Activated CD8-positive, alpha-beta memory T cell treated with anti-CD3 and anti-CD28 coated beads, Interleukin-2, amount 50 U/mL, for 1 hour (primary cell): ENCODE measurements around the gene CADPS.

Experiments used
- DNase-seq: peaks from one replicate; pipeline ENCODE4 v3.0.0-alpha.2; 2020; ENCODE audit errors: extremely low read depth

CADPS gene

DNA sequence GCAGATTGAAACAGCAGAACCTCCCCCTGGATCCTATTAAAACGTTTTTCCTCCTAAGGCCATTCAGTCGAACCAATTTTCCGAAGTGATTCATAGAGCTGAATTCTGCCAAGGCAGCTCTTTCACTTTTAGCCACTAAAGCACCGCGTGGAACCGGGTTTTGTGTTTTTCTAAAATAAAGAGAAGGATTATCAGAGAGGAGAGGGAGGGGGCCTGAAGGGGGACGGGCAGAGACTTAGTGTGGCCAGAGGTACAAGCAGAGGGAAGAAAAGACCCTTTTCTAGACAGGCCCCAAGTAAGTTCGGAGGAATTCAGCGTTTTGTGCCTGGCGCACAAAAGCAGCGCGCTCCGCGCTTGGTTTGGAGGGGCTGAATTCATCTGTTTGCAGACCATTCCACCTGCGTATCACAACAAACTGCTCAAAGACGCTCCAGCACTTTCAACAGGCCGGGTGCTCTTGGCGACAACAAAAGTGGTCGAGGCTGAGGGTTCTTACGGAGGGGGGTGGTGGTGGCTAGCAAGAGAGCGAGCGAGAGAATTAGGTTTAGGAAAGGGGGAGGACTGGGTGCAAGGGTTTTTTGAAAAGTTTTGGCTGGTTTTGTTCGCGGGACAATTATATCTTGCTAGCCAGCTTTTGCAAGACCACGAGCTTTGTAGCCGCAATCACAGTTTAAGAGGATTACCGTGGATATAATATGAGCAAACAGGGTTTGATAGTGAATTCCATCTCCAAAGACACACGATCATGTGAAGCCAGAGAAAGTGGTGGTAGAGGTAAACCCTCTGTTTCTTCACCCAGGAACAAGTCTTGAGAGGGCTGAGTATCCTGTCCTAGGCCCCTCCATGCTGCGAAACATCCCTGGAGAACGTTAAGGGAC, 500.6 kb downstream of the CADPS start:
- DNase-seq: no peak

DNA sequence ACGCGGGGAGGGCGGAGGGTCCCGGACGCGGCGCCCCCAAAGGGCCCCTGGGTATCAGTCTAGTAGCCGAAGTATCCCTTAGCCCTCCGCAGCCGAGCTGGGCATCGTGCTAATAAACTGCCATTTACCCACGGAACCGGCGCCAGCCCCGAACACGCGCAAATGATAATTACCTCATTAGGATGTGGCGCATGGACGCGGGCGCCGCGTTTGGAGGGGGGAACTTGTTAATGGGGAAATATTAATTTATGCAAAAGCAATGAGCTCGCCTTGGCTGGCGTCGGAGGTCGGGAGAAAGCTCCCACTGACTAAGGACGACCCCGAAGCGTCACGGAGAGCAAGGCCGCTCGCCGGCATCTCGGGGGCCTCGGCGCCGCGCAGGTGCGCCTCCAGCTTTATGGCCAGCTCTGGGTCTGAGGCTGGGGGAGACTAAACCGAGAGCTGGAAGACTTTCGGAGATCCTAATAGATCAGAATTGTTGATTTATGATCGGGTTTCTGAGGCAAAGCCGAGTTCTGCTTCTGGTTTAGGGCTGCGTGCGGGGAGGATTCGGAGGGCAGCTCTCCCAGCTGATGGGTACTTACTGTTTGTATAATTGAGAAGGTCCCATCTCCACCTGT, 501.4 kb downstream of the CADPS start:
- DNase-seq: no peak

DNA sequence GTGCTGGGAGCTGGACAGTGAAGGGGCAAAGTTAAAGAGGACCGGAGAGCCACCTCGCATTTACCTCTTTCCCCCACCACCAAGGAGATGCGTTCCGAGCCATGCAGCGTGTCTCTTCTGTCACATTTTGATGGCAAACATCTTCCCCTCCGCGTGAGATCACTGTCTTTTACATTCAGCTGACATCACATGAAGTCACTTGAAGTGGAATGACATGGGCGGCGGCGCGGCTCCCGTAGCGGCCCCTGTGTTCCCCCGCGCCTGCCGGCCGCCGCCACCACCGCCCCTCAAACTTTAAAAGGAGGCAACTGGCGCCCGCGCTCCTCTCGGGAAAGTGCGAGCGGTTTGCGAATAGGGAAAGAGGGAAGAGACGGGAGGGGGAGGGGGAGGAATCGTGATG, 502.0 kb downstream of the CADPS start, which contains the start of gene FEZF2:
TSS of gene FEZF2 (minus strand) at position 336 of the 400 bp plus-strand sequence. CDS start 682 bp downstream, outside the sequence.
- DNase-seq: no peak

DNA sequence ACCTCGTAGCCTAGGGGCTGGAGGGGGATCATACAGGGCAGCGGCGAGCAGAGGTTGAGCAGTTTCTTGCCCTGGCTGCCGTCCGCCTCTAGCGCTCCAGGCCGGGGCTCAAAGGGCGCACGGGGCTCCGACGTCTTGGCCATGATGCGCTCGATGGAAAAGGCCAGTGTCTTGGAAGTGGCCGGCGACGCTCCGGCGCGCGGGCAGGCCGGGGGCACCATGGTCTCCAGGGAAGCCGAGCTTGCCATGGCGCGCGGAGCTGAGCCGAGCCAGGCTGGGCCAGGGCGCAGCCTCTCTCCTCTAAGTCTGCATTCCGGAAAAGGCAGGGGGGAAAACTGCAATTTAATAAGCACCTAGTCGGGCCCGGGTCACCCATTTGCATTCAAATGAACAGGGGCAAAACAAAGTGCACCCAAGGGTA, 502.6 kb downstream of the CADPS start:
- DNase-seq: no peak

DNA sequence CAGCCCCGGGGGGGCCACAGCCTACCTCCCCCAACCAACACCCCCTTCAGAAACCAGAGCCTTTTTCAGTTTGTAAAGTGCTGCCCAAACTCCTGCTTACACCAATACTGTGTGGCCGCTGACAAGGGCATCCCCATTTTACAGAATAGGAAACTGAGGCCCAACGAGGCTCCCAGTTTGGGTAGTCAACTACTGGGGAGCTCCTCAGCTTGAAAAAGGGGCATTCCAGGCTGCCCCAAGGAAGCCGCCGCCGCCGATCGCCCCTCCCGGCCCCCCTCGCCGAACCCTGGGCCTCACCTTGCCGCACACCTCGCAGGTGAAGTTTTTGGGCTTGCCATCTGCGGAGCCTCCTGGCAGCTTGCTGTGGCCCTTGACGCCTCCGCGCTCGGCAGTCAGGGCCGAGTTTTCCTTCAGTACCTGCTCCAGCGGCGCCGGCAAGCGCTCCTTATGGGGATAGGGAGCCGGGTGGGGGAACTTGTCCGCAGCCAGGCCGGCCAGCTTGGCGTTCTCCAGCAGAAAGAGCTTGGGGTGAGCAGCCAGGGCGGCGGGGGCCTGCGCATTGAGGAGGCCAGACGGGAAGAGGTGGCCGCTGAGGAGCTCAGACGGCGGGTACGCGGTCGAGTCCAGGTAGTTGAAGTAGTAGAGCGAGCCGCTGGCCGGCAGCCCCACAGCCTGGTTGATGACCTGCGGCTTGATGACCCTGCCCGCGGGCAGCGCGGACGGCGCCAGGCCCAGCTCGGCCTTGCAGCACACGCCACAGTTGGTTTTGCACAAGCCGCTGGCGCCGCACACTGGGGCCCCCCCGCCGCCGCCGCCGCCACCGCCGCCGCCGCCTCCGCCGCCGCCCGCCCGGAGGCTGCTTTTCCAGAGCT, 503.3 kb downstream of the CADPS start:
- DNase-seq: no peak

DNA sequence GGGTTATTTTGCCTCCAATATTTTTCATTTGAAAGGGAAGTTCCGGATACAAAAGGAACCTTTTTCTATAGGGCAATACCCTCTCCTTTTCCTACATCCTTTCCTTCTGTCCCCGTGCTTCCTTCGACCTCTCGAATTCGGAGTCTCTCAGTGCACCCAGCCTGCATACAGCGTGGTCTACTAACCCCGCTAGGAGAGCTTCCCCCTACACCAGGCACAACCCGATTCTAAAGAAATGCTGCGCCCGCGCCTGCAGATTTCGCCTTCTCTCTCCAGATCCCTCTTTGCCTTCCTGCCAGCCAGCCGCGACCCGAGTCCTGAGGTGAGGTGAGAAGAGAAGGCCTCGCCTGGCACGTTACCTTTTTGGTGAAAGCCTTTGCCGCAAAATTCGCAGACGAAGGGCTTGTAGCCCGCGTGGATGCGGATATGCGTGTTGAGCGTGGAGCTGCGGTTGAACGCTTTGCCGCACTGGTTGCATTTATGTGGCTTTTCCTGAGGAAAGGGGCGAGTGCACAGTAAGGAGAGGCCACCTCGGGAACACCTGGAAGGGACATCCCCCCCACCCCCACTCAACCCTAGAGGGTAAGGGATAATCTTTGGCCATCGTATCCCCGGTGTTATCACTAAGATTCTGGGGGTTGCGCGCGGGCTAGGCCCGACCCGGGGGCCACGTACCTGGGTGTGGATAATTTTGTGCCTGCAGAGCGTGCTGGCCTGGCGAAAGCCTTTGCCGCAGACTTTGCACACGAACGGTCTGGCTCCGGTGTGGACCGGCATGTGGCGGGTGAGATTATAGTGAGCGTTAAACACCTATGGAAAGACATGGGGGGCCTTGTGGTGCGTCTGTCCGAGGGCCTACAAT, 504.1 kb downstream of the CADPS start:
- DNase-seq: no peak

DNA sequence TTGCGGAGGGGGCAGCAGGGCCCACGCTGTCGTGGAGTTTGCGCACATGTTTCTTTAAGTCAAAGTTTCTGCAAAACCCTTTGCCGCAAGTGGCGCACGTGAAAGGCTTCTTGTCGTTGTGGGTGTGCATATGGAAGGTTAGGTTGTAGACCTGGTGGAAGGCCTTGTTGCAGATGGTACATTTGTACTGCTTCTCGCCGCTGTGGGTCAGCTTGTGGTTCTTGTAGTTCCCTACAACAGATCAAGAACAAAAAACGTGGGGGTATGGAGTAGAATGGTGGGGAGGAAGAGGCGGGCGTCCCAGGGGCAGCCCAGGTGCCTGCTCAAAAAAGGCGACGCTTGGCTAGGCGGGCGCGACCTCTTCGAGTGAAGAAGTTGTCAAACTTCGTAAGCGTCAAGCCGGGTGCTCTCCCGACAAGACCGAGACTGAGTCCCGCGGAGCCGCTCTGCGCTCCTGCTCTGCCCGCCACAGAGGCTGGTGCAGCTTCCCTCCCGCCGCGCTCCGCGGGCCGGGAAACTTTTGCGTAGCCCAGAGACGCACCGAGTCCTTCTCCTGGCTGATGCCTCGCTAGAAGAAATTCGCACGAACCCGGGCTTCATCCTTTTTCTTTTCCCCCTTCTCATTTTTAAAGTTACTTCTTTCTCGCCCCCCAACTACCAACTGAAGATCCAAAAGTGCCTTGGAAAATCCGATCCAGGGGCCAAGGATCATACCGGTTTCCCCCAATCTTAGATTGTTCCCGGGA, 504.9 kb downstream of the CADPS start:
- DNase-seq: no peak

DNA sequence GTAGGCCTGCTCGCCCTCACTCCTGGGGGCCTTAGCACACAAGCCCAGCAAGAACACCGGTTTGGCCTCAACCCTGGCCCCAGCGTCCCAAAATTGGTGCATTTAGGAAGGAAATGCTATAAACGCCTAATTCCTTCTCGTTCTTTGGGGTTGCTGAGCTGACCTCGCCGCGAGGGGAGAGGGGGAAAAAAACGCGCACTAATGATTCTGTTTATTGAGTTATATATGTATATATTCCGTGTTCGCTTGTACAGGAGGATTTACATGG, 505.8 kb downstream of the CADPS start:
- DNase-seq: no peak

DNA sequence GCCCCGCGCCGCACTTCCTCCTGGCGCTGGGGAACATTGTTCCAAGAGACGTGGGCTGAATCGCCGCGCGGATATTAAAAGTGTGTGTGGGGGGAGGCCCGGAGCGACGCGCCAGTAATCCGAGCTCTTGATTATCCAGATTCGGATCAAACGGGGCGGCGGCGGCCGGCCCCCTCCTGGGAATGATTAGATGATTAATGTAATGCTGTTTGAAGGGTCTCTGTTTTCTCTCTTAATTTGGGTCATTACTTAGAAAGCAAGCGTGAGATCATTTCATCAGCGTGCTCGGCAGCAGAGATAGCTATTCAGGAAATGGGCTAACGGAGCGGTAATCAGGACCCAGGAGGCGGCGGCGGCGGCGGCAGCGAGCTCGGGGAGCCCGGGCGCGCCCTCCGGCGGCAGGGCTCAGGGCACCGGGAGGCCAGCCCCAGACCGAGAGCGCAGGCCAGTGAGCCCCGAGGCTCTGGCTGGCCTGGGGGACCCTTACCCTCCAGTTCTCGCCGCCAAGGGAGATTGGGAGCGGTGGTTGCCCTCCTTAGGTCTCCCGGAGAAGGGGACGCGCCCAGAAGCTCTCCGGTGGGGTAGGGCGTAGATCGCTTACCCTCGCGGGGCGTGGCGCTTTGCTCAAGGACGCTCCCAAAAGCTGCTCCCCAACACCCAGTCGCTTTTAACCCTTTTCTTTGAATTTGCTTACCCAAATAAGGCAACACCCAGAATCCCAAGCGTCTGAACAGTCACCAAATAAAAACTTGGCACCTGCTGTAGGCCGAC, 506.3 kb downstream of the CADPS start:
- no peak for DNase-seq

DNA sequence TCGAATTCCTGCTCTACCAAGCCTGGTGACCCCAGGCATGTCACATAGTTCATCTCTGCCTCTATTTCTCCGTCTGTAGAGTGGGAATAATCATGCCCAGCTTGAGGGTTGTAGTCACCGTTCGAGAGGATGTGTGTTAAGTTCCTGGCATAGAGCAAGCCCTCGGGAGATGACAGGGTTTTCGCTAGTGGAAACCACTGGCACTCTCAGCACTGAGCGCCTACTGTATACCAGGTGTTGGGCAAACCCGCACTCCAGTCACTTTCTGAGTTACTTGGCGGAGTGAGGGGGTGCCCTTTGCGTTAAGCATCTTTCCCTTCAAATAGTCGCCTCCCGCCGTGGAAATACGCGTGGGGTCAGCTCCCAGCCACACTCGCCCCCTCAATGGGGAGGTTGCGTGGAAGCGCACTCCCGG, 506.9 kb downstream of the CADPS start:
- DNase-seq: no peak

DNA sequence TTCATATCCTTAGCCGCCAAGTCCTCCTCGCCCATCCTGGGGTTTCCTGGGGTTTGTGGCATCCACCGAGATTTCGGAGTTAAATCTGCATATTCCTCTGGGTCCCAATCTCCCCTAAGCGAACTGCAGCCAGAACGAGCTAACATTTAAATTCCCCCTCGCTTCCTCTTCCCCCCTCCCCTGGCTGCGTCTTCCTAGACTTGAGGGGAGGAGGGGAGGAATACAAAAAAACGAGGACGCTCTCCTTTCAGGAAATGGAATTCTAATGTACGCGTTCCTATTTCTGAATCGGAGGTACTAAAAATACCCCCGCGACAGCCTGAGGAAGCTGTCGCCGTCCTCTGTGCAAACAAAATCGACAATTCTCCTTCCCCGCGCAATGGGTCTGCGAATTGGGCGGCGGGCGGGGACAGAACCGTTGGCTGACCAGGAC, 507.4 kb downstream of the CADPS start:
- no peak for DNase-seq

DNA sequence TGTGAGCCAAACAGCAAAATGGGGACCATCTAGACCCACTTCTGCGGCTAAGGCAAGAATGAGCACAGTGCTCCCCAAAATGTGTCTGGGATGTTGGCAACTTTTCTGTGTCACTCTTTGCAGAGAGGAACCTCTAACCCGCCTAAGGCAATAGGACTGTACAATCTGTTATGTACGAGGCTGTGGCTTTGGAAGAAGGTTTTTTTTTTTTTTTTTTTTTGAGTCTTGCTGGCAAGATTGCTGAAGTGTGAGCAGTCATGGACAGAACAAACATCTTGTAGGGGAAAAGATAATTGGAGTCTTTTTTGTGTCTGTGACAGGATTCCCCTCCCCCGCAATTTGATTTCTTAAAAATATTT, 509.1 kb downstream of the CADPS start:
- DNase-seq: no peak

DNA sequence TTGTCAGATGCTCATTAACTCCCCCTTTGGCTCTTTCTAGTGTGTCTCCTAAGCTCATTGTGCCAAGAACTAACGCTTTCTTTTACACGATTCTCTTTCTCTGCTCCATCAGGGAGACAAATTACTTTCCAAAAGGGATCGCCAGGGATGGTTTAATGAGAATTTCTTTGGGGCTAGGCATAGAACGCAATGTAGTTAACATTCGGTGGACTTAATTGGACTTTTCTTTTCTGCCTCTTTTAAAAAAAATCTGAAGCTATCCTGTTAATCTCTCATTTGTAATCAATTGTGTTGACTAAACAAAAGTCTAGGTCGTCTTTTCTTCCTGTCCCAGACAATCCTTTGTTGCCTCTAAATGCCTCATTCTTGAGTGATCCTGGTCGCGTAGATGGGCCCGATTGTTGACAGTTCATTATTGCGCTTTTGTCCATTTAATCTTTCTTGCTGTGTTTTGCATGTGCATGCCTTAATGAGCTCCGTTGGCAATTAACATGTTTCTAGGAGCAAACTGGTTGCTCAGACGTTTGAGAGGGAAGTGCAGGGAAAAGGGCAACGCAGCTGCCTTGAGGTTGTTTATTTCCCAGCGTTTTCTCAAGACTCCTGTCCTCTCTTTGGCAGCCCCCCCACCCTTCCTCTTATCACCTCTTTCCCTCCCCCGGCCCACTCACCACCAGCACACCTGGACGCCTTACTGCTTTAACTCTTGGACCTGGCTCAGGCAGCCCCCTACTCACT, 509.7 kb downstream of the CADPS start:
- no peak for DNase-seq

DNA sequence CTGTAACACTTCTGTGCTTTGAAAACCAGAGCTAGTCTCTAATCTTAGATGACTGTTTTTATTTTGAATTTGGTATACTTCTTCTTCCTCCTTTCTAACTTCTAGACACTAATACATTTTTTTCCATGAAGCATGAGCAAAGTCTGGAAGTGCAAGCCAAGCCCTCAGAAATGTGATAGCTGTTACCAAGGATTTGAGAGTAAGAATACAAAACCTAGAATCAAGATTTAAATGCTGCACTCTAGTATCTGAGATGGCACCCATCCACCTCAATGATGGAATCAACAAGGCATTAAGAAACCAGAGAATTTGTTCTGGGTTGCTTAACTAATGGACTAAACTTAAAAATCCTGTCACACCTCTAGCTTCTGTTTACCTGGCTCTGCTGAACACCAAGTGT, 511.0 kb downstream of the CADPS start:
- DNase-seq: no peak

DNA sequence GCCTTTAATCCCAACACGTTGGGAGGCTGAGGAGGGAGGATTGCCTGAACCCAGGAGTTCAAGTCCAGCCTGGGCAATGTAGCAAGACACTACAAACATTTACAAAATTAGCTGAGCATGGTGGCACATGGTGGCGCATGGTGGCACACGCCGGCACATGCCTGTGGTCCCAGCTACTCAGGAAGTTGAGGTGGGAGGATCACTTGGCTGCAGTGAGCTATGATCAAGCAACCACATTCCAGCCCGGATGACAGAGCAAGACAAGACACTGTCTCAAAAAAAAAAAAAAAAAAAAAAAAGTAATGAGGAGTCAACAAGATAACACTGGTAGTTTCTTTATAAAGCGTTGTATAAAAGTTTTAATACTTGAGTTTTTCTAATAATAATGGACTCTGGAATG, 511.9 kb downstream of the CADPS start:
- DNase-seq: no peak

DNA sequence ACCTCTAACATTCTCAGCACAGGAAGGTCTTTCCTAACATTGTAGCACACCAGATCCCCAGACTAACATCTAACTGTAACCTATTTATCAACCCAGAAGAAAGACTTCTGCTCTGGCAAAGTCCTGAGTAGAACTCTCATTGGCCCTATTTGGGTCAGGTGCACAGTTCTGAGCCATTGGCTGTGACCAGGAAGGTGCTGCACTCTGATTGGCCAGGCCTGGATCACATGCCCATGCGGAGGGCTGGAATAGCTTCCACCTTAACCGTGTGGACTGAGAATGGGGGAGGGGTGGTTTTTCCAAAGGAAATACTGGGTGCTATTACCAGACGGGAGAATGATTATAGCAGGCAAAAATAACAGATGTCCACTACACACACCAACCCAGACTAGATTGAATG, 513.4 kb downstream of the CADPS start:
- no peak for DNase-seq

DNA sequence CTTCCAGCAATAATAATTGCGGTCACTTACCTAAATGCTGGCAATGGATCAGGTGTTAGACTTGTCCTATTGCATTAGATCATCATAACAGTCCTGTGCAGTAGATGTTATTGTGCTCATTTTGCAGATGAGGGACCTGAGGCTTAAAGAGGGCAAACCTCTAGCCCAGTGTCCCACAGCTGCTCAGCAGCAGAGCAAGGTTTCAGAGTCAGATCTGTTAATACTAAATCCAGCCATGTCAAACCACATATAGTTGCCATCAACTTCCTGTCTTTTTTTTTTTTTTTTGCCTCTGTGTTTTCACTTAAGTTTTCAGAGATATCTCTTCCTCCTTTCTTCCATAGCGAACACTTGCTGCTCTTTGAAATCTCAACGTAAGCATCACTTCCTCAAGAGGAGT, 514.0 kb downstream of the CADPS start:
- no peak for DNase-seq

DNA sequence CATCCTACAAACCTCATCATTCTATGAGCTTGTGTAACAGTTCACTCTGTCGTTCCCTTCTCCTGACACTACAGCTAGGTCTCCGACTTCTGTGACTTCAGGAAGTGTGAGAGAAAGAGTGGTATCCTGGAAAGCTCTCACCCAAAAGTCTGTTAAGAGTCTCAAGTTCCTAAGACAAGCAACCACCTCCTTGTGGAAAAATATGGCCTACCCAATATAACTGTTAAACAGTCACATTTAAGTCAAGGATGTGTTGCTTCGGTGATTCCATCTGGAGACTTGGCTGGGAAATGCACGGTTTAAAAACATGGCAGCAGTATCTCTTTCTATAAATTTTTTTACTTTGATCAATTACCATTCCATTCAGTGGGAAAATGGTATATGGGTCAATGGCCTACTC, 515.7 kb downstream of the CADPS start:
- no peak for DNase-seq

DNA sequence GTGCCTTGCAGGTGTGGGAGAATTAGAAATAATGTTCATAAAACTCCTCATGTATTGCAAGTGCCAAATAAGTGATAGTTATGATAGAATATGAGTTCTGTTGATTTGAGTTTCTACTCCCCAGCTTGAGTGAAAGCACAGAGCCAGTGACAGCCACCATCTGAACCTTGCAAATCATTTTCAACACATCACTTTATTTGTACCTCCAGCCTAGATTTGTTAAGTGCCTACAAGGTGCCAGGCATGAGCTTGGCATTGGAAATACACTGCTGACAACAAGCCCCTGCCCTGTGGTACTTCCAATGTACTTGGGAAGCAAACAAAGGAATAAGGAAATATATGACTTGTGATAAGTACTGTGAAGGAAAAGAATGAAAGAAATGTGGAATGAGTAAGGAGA, 518.9 kb downstream of the CADPS start:
- no peak for DNase-seq
